HepG2 (cell line): Measurements from ENCODE around the gene RPS2. TPM values are rescaled to one million over a fixed set of nuclear protein-coding genes. Genes with fewer than 3 reads are reported as not detected.

ENCODE experiments used
- ARID2 ChIP-seq: sonication (generic); formaldehyde crosslinking; IDR thresholded peaks from 2 replicates; pipeline ENCODE4 v1.8.1; 2022; ENCODE audit warnings: mild to moderate bottlenecking, missing genetic modification reagents, borderline replicate concordance
- EED ChIP-seq: sonication (generic); formaldehyde crosslinking; IDR thresholded peaks from 2 replicates; pipeline ENCODE4 v1.5.0; 2020; ENCODE audit warnings: mild to moderate bottlenecking, missing genetic modification reagents
- FOXC1 ChIP-seq: sonication (generic); formaldehyde crosslinking; IDR thresholded peaks from 2 replicates; pipeline ENCODE4 v1.8.0; 2022; ENCODE audit warnings: mild to moderate bottlenecking, missing genetic modification reagents, borderline replicate concordance
- FOXJ3 ChIP-seq: sonication (generic); formaldehyde crosslinking; IDR thresholded peaks from 2 replicates; pipeline ENCODE4 v1.4.0; 2020; ENCODE audit warnings: missing genetic modification reagents, mild to moderate bottlenecking, borderline replicate concordance
- GABPB1 ChIP-seq: IDR thresholded peaks from 2 replicates; pipeline ENCODE4 v1.6.1; 2016; ENCODE audit warnings: mild to moderate bottlenecking, missing genetic modification reagents, moderate library complexity, missing compliant biosample characterization
- GRHL1 ChIP-seq: sonication (generic); formaldehyde crosslinking; conservative IDR thresholded peaks from 2 replicates; pipeline ENCODE4 v1.8.0; 2022; ENCODE audit warnings: missing genetic modification reagents
- HNRNPH1 ChIP-seq: fragments of 200-400 bp; formaldehyde crosslinking; optimal IDR thresholded peaks from 2 replicates; pipeline ENCODE3; 2017; ENCODE audit warnings: mild to moderate bottlenecking, low read depth, low read length
- ISL2 ChIP-seq: sonication (generic); formaldehyde crosslinking; IDR thresholded peaks from 2 replicates; pipeline ENCODE4 v1.5.0; 2020; ENCODE audit warnings: missing genetic modification reagents
- KDM5B ChIP-seq: sonication (generic); formaldehyde crosslinking; IDR thresholded peaks from 2 replicates; pipeline ENCODE4 v1.4.0; 2020; ENCODE audit warnings: missing genetic modification reagents, mild to moderate bottlenecking, borderline replicate concordance
- KLF9 ChIP-seq: IDR thresholded peaks from 2 replicates; pipeline ENCODE4 v1.6.1; 2016; ENCODE audit warnings: low read depth
- NCOR1 ChIP-seq: fragments of 200-600 bp; sonication (generic); IDR thresholded peaks from 2 replicates; pipeline ENCODE4 v1.7.0; 2017; ENCODE audit warnings: antibody characterized with exemption, low read length, borderline replicate concordance
- PATZ1 ChIP-seq: sonication (generic); formaldehyde crosslinking; IDR thresholded peaks from 2 replicates; pipeline ENCODE4 v1.4.0; 2020; ENCODE audit warnings: missing genetic modification reagents
- PBX2 ChIP-seq: IDR thresholded peaks from 2 replicates; pipeline ENCODE4 v1.6.1; 2016; ENCODE audit warnings: control low read depth
- RARG ChIP-seq: sonication (generic); formaldehyde crosslinking; IDR thresholded peaks from 2 replicates; pipeline ENCODE4 v1.4.0; 2020; ENCODE audit warnings: low read depth, mild to moderate bottlenecking, missing genetic modification reagents
- SNAPC2 ChIP-seq: sonication (generic); formaldehyde crosslinking; IDR thresholded peaks from 2 replicates; pipeline ENCODE4 v1.8.1; 2022; ENCODE audit warnings: mild to moderate bottlenecking, missing genetic modification reagents
- TERF1 ChIP-seq: sonication (generic); formaldehyde crosslinking; IDR thresholded peaks from 2 replicates; pipeline ENCODE4 v1.8.0; 2022; ENCODE audit warnings: mild to moderate bottlenecking, missing genetic modification reagents, moderate library complexity
- ZC3H13 ChIP-seq: sonication (generic); formaldehyde crosslinking; IDR thresholded peaks from 2 replicates; pipeline ENCODE4 v1.8.1; 2023; ENCODE audit warnings: mild to moderate bottlenecking, missing genetic modification reagents, moderate library complexity
- ZNF274 ChIP-seq: sonication (generic); formaldehyde crosslinking; IDR thresholded peaks from 2 replicates; pipeline ENCODE4 v1.5.1; 2020; ENCODE audit warnings: mild to moderate bottlenecking, missing genetic modification reagents
- ZNF33A ChIP-seq: sonication (generic); formaldehyde crosslinking; IDR thresholded peaks from 2 replicates; pipeline ENCODE4 v1.5.1; 2020; ENCODE audit warnings: missing genetic modification reagents, mild to moderate bottlenecking, moderate library complexity, borderline replicate concordance
- ZNF670 ChIP-seq: sonication (generic); formaldehyde crosslinking; IDR thresholded peaks from 2 replicates; pipeline ENCODE4 v1.8.0; 2022; ENCODE audit warnings: mild to moderate bottlenecking, missing genetic modification reagents, borderline replicate concordance
- ZNF780A ChIP-seq: sonication (generic); formaldehyde crosslinking; IDR thresholded peaks from 2 replicates; pipeline ENCODE4 v1.8.0; 2022; ENCODE audit warnings: mild to moderate bottlenecking, missing genetic modification reagents, moderate library complexity
- polyA plus RNA-seq, 8 experiments: library from polyadenylated mRNA; depleted of rRNA in 3 of 8; stranded (reverse) in 7 of 8; unstranded in 1 of 8; fragments of >200 nt; fragmentation: Illumina TruSeq in 4 of 8; extraction: Trizol in 4 of 8; gene quantifications; 2 replicates each; pipeline versions ENCODE4 v1.2.1 to v1.2.3, GENCODE V29; 2011 to 2016; ENCODE audit warnings: low read depth in 4 of 8, missing spikeins in 1 of 8, mixed read lengths in 1 of 8; ENCODE audit not compliant: insufficient read depth in 1 of 8
- total RNA-seq, 5 experiments: library from RNA; depleted of rRNA; stranded (reverse); fragments of >200 nt; fragmentation: Illumina TruSeq; extraction: Trizol; gene quantifications; 2 replicates each; pipeline ENCODE4 v1.2.3, GENCODE V29; 2016; ENCODE audit warnings: low read depth in 1 of 5

RPS2 gene
- total and polyA plus RNA-seq, 2 of the 13 experiments (the other 11 are each of a cell fraction or from before 2014, with no cell fraction given): 1,908 to 4,514 TPM

- TF ChIP-seq TERF1 (CRISPR knock-in tag): no peak
- TF ChIP-seq ZNF780A: no peak
- TF ChIP-seq RARG (CRISPR knock-in tag): 0 out of 2 replicates have a peak, but pooled peaks have one; percentile 30
- TF ChIP-seq KLF9 (CRISPR knock-in tag): peak; percentile 64; the same call in 1 of the 2 replicates
- TF ChIP-seq FOXJ3 (CRISPR knock-in tag): no peak
- peak; percentile 66 for TF ChIP-seq FOXC1 (CRISPR knock-in tag)
- peak; percentile 85; the same call in 1 of the 2 replicates for TF ChIP-seq ZNF33A (CRISPR knock-in tag)
- no peak for TF ChIP-seq PBX2 (CRISPR knock-in tag)
- 0 out of 2 replicates have a peak, but pooled peaks have one; percentile 59 for TF ChIP-seq ZNF670 (CRISPR knock-in tag)
- TF ChIP-seq ZNF274 (CRISPR knock-in tag): peak; percentile 77; the same call in 1 of the 2 replicates
- TF ChIP-seq KDM5B: peak; percentile 89; the same call in 1 of the 2 replicates
- no peak for TF ChIP-seq NCOR1
- peak; percentile 53; the same call in 1 of the 2 replicates for TF ChIP-seq ZC3H13 (CRISPR knock-in tag)
- no peak for TF ChIP-seq HNRNPH1
- peak; percentile 14; the same call in 1 of the 2 replicates for TF ChIP-seq ARID2 (CRISPR knock-in tag)
- no peak for TF ChIP-seq EED (CRISPR knock-in tag)
- TF ChIP-seq GABPB1 (CRISPR knock-in tag): peak; percentile 89
- peak; percentile 59; the same call in 1 of the 2 replicates for TF ChIP-seq ISL2
- TF ChIP-seq PATZ1: peak; percentile 22; the same call in 1 of the 2 replicates
- no peak for TF ChIP-seq SNAPC2 (CRISPR knock-in tag)
- no peak for TF ChIP-seq GRHL1 (CRISPR knock-in tag)
Measured at GRCh38 chr16:1942810-1943726, 21.6 kb downstream of the RPS2 start, which contains the start of gene MSRB1 (continued).
